Smooth muscle cell of the umbilical artery (primary cell): ENCODE data around the gene LCE1F. TPM values are rescaled to one million over a fixed set of nuclear protein-coding genes. Genes with fewer than 3 reads are reported as not detected.

ENCODE experiments used
- total RNA-seq: library from RNA; depleted of rRNA; stranded (reverse); fragments of >200 nt; gene quantifications from 2 replicates; pipeline ENCODE4 v1.2.3, GENCODE V29; 2014

Gene LCE1F, protein sequence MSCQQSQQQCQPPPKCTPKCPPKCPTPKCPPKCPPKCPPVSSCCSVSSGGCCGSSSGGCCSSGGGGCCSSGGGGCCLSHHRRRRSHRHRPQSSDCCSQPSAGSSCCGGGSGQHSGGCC
- total RNA-seq: not detected in 2 replicates

DNA sequence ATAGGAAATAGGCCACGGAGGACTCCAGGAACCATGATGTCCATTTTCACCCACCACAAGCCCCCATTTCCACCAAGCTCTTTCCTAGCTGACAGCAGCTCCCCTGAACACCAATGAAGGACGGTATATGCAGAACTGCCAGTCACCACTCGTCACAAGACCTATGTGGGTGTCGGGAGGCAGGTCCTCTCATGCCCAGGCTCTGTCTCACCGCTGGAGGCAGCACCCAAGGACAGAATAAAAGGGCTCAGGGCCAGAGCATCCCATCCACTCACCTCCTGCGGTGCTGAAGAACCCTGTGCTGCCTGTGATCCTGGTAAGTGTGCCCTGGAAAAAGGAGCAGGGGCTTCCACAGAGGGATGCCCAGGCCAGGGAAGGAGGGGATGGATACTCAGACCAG is at the start of gene LCE1F:
LCE1F (plus strand) TSS at position 266 of the 400 bp plus-strand sequence. CDS start 1,232 bp downstream, outside the sequence.

GRCh38 chr1:152757747-152758146 is 17.2 kb upstream of the LCE1F start, which contains the start of gene KPRP:
KPRP (plus strand) TSS chr1:152758025; CDS start chr1:152759589, 1,564 bp downstream.

DNA sequence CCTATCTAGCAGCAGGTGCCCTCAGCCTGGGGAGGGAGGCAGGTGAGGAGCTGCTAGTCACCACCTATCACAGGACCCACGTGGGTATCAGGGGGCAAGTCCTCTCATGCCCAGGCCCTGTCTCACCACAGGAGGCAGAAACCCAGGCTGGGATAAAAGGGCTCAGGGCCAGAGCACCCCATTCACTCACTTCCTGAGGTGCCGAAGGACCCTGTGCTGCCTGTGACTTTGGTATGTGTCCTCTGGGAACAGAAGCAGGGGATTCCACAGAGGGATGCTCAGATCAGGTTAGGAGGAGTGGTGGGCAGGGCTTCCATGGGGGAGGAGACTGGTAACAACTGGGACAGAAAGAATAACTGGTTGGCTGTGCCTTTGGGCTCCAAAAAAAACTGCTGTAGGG is 11.1 kb downstream of the LCE1F start, which contains the start of gene LCE1E:
LCE1E (plus strand) TSS at position 181 of the 400 bp plus-strand sequence. CDS start 1,043 bp downstream, outside the sequence.

DNA sequence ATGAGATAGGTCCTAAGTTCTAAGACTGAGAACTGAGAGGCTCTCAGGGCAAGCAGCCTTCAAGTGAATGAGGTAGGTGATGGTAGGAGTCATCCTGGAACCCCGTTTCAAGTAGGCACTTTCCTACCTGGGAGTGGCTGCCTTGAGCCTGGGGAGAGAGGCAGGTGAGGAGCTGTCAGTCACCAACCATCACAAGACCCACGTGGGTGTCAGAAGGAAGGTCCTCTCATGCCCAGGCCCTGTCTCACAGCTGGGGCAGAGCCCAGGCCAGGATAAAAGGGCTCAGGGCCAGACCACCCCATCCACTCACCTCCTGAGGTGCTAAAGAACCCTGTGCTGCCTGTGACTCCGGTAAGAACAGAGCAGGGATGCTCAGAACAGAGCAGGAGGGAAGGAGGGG is 21.5 kb downstream of the LCE1F start, which contains the start of gene LCE1D:
LCE1D (plus strand) TSS at position 301 of the 400 bp plus-strand sequence. CDS start 1,074 bp downstream, outside the sequence.

DNA sequence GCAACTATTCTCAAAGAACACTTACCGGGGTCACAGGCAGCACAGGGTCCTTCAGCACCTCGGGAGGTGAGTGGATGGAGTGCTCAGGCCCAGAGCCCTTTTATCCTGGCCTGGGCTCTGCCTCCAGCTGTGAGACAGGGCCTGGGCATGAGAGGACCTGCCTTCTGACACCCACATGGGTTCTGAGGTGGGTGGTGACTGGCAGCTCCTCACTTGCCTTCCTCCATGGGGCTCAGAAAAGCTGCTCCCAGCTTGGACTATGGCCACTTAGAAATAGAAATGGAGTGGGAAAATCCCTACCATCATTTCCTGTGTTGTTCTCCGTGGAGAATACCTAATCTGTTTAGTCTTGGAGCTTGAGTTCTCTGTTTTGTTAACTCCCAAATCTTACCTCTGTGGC is 31.6 kb downstream of the LCE1F start, which contains the start of gene LCE1C:
LCE1C (minus strand) TSS at position 76 of the 400 bp plus-strand sequence. CDS start 1,173 bp downstream, outside the sequence.

DNA sequence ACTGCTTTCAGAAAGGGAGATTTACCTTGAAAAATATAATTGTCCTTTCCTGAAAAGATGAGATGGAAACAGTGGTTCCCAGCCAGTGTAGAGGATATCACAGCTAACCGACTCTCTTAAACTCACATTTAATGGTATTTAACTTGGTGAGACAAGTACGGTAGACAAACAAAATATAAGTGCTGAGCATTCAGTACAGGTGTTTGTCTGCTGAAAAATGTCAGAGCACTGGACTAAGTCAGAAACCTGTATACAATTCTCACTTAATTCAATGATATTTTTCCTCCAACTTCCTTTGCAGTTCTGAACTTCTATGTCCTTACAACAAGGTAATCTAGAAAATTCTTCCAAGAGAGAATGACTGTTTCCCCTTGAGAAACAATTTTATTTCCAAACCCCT is 36.7 kb downstream of the LCE1F start, which contains the start of gene LCE1B:
LCE1B (plus strand) TSS at position 301 of the 400 bp plus-strand sequence. CDS start 476 bp downstream, outside the sequence.

Other genes with a start within 250 kb of the LCE1F start
- gene LCE3E, start 208.4 kb upstream of the LCE1F start, total RNA-seq: not detected in 2 replicates
- gene LCE3D, start 194.6 kb upstream of the LCE1F start, total RNA-seq: not detected in 2 replicates
- gene LCE3C, start 174.9 kb upstream of the LCE1F start, total RNA-seq: not detected in 2 replicates
- not detected in 2 replicates for gene LCE3B, start 161.3 kb upstream of the LCE1F start, total RNA-seq
- not detected in 2 replicates for gene LCE3A, start 152.0 kb upstream of the LCE1F start, total RNA-seq
- not detected in 2 replicates for gene LCE2D, start 111.8 kb upstream of the LCE1F start, total RNA-seq
- gene LCE2C, start 99.9 kb upstream of the LCE1F start, total RNA-seq: not detected in 2 replicates
- gene LCE2B, start 89.0 kb upstream of the LCE1F start, total RNA-seq: not detected in 2 replicates
- not detected in 2 replicates for gene LCE2A, start 76.8 kb upstream of the LCE1F start, total RNA-seq
- not detected in 2 replicates for gene LCE4A, start 67.0 kb upstream of the LCE1F start, total RNA-seq
- gene KPRP, start 17.1 kb upstream of the LCE1F start, total RNA-seq: not detected in 2 replicates
- gene LCE1E, start 11.1 kb downstream of the LCE1F start, total RNA-seq: 0.42 TPM in 1 of 2 replicates, not detected in the other
- not detected in 2 replicates for gene LCE1D, start 21.6 kb downstream of the LCE1F start, total RNA-seq
- gene LCE1C, start 31.5 kb downstream of the LCE1F start, total RNA-seq: not detected in 2 replicates
- not detected in 2 replicates for gene LCE1B, start 36.8 kb downstream of the LCE1F start, total RNA-seq
- not detected in 2 replicates for gene LCE1A, start 52.3 kb downstream of the LCE1F start, total RNA-seq
- not detected in 2 replicates for gene LCE6A, start 67.7 kb downstream of the LCE1F start, total RNA-seq
- not detected in 2 replicates for gene LCE7A, start 84.9 kb downstream of the LCE1F start, total RNA-seq
- gene SMCP, start 103.2 kb downstream of the LCE1F start, total RNA-seq: not detected in 2 replicates
- 1.1 TPM in 1 of 2 replicates, not detected in the other for gene IVL, start 133.4 kb downstream of the LCE1F start, total RNA-seq
- gene SPRR5, start 172.1 kb downstream of the LCE1F start, total RNA-seq: not detected in 2 replicates
- gene SPRR4, start 195.5 kb downstream of the LCE1F start, total RNA-seq: not detected in 2 replicates
- not detected in 2 replicates for gene SPRR1A, start 208.9 kb downstream of the LCE1F start, total RNA-seq
- not detected in 2 replicates for gene SPRR3, start 226.6 kb downstream of the LCE1F start, total RNA-seq